GM18870 (cell line): ENCODE data around the gene RIOX2.

ENCODE experiments used
- ATAC-seq: cut with Tn5 transposase; IDR thresholded peaks from one replicate; pipeline ENCODE4 v1.9.1; 2021; ENCODE audit warnings: moderate library complexity; ENCODE audit not compliant: unreplicated experiment

Gene RIOX2

GRCh38 chr3:97956051-97956450, 16.2 kb downstream of the RIOX2 start:
- no peak for ATAC-seq

DNA sequence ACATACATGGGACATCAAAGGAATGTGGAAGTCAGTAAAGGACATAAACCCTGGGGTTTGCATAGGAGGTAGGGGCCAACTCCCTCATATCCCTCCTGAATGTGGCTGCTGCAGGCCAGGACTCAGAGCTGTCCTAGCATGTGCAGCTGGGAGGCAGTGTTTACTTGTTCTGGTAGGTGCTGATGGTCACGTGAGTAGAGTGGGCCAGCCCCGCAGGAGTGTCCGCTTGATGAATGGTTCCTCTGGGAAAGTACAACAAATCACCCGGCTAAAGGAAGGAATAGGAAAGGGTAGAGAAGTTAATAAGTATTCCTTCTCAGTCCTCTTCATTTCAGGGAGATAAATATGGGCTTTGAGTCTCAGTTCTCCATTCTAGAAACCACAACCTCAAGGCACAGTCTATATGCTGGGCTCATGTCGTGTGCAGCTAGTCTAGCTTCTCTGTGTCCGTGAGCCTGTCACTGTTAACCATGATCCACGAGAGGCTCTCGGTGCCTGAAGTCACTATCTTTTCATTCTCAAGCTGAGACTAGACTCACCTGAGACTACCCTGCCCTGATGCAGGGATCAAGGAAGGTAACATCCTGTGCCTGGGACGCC, 17.9 kb downstream of the RIOX2 start:
- no peak for ATAC-seq

DNA sequence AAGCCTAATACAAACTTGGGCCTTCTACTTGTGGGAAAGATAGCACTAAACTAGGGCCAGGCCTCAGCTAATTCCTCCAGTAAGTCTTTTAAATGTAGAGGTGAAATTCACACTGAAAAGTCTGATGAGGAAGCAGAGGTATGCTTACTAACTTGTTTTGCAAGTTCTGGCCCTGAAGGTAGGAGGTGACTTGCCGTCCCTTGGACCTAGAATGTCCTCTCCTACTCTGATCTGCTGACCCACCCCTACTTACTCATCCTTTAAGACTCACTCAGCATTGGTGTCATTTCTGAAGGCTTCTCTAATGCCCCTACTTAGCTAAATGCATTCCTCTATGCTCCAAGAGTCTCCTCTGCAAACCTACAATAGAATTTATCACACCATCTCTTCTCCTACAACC, 19.4 kb downstream of the RIOX2 start:
- ATAC-seq, result no peak

- no peak for ATAC-seq
Measured at GRCh38 chr3:97952280-97952679, 20.0 kb downstream of the RIOX2 start.

GRCh38 chr3:97950360-97950759, 21.9 kb downstream of the RIOX2 start:
- no peak for ATAC-seq

DNA sequence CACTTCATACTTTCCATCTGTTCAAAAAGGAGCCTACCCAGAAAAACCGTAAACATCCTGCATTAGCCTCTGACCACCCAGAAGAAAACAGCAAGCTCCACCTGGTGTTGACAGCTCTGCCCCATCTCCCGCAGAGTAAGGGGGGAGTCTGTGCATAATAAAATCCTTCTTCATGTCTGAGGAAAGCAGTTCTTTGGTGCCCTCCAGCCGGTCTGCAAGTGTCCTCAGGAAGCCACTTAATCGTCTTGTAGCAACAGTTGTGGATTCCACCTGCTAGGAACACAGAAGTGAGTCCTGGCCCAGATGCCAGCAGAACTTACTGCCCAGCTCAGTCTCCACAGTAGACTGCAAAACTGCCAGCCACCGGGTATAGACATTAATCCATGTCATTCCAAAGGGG, 22.5 kb downstream of the RIOX2 start:
- ATAC-seq, result no peak

DNA sequence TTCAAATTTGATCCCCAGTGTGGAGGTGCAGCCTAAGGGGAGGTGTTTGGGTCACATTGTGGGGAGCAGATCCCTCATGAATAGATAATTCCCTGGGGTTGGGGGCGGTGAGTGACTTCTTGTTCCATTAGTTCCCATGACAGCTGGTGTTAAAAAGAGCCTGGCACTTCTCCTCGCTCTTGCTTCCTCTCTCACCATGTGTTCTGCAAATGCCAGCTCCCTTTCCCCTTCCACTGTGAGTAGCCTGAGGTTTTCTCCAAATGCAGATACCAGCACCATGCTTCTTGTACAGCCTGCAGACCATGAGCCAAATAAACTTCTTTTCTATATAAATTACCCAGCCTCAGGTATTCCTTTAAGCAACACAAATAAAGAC, 23.1 kb downstream of the RIOX2 start:
- ATAC-seq, result no peak

- ATAC-seq, result no peak
Measured at GRCh38 chr3:97948351-97949109, 23.7 kb downstream of the RIOX2 start.

DNA sequence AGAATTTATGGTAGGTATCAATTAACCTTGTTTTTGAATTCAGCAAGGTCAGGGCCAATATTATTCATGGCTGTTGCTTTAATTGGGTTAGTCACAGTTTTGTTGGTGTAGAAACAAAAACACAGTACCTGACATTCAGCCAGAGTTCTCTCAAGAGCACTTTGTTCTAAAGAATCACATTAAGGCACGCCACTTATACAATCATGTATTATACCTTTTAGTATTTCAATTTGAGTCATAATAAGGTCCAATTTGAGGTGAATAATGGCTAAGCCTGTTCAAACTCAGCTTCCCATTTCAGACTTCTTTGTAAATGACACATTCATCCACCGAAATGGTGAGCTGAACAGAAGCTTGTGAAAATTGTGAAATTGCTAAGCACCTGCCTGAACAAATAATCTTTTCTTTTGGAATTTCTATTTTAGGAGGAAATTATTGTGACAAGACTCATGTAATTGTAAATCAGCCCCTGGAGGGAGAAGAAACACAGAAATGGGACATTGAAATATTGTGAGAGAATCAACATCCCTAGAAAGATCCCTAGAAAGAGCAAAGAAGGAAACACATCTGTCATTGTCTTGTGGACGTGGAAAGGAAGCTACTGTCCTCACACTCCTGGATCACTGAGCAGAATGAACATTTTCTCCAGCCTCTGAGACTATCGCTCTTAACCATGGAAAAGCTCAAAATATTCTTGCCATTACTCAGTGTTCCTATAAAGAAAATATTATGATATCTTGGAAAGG, 29.3 kb downstream of the RIOX2 start:
- no peak for ATAC-seq

GRCh38 chr3:97940034-97940433, 32.2 kb downstream of the RIOX2 start:
- no peak for ATAC-seq

- ATAC-seq, result no peak
Measured at GRCh38 chr3:97939401-97939800, 32.8 kb downstream of the RIOX2 start.

DNA sequence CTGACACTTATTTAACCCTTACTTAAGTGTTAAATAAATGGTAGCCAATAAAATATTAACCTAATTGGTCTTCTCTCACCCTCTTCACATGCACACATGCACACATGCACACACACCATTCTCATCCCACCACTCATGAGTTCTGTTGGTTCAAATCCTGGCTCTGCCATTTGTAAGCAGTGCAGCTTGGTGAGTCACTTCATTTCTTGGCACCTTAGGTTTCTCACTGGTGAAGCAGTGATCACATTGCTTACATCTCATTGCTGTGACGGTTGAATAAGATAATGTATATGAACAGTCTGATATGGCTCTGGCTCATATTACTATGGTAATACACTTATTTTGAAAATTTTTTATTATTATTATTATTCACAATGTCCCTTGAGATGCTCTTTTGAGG, 33.8 kb downstream of the RIOX2 start:
- no peak for ATAC-seq

- ATAC-seq, result no peak
Measured at GRCh38 chr3:97937205-97937604, 35.0 kb downstream of the RIOX2 start.

DNA sequence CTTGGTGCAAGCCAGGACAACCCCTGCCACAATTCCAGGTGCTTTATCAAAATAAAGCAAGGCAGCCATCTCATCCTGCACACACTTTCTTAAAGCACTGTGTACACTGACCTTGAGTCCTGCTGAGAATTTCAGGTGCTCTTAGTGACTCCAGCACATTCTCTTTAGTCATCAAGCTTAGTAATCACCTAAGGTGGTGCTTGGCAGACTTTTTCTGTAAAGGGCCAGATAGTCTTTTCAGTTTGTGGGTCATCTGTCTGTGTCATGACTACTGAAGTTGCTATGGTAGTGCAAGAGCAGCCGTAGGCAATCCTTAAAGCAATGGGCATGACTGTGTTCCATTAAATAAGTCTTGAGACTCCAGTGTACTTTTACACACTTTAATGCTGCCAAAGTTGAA, 36.4 kb downstream of the RIOX2 start:
- no peak for ATAC-seq

GRCh38 chr3:97934980-97935695, 37.1 kb downstream of the RIOX2 start:
- no peak for ATAC-seq

GRCh38 chr3:97932387-97932801, 39.8 kb downstream of the RIOX2 start:
- ATAC-seq, result no peak

DNA sequence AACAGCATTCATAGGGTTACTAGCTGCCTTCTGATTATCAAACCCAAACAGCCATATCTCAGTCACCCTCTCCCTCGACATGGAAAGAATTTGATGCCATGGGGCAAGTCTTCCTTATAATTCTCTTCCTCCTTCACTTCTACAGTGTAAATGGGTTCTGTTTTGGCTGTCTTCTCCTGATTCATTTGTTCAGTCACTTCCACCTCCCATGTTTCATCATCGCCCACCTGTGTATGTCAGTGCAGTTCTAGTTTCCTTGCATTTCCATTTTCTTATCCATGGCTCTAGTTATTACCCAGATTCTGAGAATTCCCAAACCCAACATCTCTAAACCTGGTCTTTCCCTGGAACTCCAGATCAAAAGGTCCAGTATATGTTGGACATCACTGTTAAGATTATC, 41.0 kb downstream of the RIOX2 start:
- no peak for ATAC-seq

- no peak for ATAC-seq
Measured at GRCh38 chr3:97930018-97930417, 42.2 kb downstream of the RIOX2 start.

DNA sequence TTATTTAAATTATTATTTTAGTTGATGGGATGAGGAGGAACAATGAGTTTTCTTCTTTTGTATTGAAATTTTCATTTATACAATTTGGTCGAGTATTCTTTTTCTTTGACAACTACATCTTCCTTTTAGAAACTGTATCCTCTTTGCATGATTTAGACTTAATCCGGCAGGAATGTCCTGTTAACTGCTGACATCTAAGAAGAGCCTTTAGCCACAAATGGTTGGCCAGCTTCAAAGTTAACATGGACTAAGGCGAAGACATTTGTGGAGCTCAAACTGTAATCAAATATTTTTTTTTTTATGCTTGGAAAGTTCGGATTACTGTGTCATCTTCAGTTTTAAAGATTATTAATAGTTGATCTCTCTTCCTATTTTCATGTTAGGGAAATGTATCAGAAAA, 43.2 kb downstream of the RIOX2 start:
- ATAC-seq, result no peak

GRCh38 chr3:97927704-97928103, 44.5 kb downstream of the RIOX2 start:
- no peak for ATAC-seq

- no peak for ATAC-seq
Measured at GRCh38 chr3:97917813-97918536, 54.3 kb downstream of the RIOX2 start.
